NOMO-1 treated with dmso at 0.1 percent for 144 hours (cell line): ENCODE data around the gene SNAPIN.
"Not testable (repeated sequence)": the region's sequence is repeated elsewhere in the genome, so short reads cannot be mapped to it uniquely, and the experiment has no call there.

Experiments
- DNase-seq: peaks from one replicate; lab custom pipeline; 2025; ENCODE audit not compliant: unreplicated experiment; lab: John Stamatoyannopoulos, UW

The SNAPIN gene

DNA sequence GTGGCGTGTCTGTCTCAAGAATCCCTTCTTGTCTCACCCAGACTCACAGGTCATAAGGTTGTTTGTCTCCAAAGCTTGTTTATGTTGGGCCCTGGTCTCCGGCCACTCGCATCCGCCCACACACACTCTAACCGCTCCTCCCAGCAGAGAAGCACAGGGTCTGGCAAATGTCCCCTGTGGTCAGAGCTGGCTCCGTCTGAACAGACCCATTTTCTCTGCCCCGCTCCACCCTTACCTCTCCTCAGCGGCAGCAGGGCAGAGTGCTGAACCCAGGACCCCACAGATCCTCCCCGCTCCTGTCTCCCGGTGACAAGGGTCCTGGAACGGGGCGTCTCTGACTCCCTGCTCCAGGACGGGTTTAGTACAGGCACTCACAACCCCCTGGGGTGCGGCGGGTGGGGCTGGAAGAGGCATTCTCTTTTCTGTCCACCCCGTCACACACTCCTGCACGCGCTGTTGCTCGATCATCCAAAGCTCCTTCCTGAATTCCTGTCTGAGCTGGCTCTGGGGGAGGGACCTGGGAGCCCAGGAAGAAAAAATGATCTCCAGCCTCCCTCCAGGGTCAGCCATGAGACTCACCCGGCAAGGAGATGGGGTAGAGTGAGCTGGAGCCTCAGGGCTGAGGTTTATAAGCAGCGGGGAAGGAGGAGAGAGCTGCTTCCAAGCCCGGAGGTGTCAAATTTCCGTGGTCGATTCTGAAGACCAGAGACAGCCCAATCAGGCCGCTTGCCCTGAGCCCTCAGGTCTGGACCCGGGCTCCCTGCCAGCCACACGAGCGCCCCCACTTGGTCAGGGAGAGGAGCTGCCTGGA lies 31.4 kb upstream of the SNAPIN start, which contains the start of gene S100A13:
S100A13 (minus strand) TSS at position 602 of the 811 bp plus-strand sequence. CDS start 1,033 bp downstream, outside the sequence.
- no peak for DNase-seq

DNA sequence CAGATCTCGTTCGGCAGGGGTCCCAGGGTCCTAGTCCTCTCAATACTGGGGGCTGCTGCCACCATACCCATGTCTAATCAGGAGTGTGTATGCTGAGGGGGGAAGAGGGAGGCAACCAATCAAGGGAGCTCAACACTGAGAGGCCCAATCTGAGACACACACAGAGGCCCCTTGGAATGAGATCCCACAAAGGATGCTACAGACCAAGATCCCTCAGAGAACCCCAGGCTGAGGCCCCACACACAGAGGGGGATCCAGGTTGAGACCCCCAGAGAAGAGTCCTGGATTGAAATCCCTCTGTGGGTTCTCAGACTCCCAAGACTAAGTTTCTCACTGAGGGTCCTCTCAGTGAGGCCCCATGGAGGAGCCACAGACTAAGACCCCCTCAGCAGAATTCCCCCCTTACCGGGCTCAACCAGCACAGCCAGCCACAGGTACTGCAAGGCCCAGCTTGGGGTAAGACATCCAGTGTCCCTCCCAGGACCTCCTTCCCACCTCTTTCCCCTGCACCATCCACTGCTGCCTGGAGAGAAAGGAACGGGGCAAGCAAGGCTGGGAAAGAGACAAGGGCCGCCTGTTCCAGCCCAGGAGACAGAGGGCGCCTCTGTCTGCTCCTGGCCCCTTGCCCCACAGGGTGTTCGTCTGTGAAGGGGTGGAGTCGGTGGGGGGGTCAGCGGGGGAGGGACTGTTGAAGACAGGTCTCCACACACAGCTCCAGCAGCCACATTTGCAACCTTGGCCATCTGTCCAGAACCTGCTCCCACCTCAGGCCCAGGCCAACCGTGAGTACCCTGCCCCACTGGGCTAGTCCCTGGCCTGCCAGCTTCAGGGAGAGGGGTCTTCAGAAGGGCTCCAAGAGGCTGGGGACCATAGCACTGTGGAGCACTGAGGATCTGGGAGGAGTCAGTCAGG lies 30.5 kb upstream of the SNAPIN start, which contains the start of gene S100A1:
S100A1 (plus strand) TSS at position 720 of the 912 bp plus-strand sequence. CDS start 2,088 bp downstream, outside the sequence.
- DNase-seq: no peak

DNA sequence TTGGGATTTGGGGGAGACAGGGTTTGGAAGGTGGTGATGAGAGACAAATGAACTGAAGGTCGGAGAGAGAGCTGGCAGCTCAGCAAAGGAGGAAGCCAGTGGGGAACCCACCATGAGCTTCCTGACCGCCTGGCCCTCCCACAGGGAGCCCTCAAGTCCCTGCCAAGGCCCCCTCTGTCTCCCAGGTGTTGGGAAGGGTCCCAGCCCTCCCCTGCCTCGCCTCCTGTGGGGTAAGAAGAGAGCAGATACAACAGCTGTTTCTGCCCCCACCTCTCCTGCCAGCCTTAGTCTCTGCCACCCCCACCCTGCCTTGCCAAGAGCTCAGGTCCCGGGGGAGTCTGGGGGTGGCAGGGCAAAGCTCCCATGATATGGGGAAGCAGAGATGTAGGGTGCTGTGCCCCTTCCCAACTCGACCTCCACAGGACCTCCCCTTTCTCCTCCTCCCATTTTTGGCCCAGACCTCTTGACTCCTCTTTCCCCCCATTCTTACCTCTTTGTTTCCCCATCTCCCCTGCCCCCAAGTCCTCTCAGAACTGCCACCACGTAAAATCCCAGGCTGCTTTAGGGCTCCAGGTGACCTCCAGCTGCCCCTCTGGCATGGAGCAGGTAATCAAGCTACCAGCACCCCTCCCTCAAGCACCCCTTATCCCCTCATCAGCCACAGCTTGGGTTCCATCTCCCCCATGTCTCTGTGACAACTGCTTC lies 29.7 kb upstream of the SNAPIN start:
- no peak for DNase-seq

DNA sequence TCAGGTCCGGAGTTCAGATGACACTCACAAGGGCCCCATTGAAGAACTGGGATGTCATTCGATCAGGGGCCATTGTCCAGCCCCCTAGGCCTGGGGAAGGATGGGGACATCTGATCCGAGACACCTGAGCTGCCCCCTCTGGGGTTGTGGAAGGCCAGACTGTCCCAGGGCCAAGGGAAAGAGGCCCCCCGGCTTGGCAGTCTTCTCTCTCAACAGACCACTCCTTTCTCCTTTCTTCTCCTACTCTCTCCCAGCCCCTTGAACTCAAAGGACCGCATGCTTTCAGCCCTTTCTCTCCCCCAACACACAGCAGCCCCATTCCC lies 29.2 kb upstream of the SNAPIN start:
- DNase-seq: no peak

DNA sequence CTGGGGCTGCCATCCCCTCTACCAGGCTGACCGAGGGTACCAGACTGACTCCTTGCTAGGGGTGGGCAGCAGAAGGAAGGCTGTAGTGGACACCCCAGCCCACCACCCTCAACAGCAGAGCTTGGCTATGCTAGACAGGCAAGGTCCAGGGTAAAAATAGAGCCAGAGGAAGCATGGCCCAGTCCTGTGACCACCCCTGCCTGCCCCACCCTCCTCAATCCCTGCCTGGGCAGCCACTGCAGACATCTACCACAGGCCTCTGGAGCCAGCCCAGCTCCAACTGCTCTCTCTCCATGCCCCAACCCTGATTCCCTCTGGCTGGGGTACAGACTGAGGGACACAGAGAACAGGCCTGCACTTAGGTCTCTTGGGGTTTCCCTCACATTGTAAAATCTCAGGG lies 28.5 kb upstream of the SNAPIN start:
- no peak for DNase-seq

DNA sequence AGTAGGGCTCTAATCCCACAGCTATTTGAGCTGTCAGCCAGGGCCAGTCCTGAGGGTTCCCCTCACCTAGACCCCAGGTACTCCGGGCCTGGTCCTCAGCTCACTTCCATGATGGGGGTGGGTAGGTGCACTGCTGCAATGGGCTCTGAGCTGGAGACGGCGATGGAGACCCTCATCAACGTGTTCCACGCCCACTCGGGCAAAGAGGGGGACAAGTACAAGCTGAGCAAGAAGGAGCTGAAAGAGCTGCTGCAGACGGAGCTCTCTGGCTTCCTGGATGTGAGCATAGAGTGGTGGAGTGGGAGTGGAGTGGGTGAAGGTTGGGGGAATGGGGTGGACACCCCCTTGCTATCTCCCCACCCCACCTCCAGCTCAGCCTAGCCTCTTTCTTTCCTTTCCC lies 28.1 kb upstream of the SNAPIN start:
- no peak for DNase-seq

DNA sequence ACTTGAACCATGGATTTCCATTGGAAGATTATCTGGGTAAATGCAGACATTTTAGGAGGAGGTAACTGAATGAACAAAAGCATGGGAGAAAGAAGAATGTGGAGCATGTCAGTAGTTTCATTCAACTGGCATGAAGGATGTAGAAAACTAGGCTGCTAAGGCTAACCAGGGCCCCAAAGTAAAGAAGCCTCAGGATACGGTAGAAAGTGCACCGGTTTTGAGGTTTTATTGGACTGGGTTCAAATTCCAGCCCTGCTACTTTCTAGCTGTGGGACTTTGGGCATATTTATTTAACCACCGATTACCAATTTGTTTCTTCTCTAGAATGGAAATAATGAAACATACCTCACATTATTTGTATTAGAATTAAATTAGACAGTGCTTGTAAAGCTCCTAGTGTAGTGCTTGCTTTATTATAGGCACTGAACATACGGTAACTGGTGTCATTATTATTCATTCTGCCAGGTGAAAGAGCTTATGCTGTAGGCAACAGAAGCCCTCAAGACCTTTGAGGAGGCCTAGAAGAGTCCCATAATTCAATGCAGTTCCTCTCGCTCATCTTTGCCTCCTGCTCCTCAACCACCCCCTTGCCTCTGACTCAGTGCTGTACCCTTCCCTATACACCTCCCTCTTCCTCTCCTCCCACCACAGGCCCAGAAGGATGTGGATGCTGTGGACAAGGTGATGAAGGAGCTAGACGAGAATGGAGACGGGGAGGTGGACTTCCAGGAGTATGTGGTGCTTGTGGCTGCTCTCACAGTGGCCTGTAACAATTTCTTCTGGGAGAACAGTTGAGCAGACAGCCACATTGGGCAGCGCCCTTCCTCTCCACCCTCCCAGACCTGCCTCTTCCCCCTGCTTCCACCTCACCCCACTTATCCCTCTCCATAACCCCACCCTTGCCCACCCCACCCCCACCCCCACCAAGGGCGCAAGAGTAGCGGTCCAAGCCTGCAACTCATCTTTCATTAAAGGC lies 27.2 kb upstream of the SNAPIN start:
- no peak for DNase-seq

DNA sequence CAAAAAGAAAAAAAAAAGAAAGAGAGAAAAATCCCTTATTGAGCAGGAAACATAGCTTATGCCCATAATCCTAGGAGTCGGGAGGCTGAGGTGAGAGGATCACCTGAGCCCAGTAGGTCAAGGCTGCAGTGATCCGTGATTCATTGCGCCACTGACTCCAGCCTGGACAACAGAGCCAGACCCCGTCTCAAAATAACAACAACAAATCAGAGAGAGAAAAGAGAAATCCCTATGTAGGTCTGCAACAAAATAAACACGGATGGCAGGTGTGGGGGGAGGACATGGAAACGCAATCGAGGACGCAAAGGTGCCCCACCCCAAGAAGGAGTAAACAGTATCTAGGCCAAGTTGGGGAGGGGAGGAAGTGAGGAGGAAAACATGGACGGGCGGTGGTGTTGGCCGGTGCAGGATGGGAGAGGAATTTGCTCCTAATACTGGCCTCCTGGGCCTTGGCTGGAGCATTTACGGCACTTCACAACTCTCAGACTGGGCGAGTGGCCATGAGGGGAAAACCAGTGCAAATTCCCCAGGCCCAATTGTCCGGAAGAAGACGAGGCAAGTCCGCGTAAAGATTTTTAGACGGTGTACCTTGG lies 25.2 kb upstream of the SNAPIN start:
- DNase-seq: no peak

DNA sequence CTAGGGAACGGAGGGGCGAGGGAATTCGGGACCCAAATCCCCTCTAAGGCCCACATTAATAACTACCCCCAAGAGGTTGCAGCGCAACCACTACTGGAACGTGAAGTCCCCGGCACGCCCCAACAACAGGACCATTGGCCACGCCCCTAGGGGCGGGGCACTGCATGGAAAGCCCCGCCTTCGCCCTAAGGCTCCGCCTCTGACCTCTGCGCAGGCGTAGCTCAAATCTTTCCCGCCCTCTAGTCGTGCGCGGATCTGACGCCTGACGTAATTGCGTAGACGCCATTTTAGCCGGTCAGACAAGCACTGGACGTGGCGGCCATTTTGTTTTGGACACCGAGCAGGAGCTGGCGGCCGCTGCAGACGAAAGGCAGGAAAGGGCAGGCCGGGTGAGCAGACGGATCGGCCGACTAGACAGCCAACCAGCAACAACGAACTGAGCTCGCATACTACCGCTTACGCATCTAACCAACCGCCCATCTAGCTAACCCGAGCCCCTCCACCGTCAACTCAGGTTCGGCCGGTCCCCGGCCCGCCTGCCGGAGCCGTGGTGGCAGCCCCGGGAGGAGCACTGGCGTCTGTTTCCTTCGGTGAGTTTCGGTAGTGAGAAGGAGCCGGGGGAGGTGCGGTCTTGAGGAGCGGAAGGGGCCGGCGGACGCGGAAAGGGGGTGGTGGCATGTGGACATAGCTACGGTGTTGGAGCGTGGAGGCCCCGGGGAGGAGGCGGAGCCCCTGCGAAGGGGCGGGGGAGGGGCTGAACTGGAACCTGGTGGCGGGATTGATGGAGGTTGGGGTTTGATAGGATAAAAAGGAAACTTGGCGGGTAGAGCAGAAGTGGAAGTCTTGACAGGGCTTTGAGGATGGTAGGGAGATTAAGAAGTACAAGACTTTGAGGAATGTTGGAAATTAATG lies 24.5 kb upstream of the SNAPIN start, which contains the start of gene CHTOP:
CHTOP (plus strand) TSS at position 313 of the 912 bp plus-strand sequence. CDS start 2,523 bp downstream, outside the sequence.
- peak; percentile 96 for DNase-seq

DNA sequence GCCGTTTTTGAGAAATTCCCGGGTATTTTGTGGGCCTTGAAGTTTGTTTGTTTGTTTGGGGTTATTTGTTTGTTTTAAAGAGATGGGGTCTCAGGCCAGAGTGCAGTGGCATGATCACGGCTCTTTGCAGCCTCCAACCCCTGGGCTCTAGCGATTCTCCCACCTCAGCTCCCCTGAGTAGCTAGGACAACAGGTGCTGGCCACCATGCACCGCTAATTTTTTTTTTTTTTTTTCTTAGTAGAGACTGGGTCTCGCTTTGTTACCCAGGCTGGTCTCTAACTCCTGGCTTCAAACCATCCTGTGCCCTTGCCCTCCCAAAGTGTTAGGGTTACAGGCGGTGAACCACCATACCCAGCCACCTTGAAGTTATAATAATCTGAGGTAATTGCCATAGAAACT lies 22.6 kb upstream of the SNAPIN start:
- DNase-seq: no peak

DNA sequence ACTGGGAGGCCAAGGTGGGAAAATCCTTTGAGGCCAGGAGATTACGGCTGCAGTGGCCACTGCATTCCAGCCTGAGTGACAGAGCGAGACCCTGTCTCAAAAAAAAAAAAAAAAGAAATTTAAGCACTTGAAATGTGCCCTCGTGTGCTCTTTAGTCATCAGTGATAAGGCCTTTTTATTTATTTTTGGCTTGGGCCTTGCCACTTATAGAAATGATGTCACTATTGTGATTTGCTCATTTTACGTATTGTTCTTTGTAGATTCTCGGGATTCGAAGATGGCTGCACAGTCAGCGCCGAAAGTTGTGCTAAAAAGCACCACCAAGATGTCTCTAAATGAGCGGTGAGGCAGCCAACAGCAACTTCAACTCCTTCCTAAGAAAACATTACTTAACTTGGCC lies 22.2 kb upstream of the SNAPIN start:
- DNase-seq: no peak

DNA sequence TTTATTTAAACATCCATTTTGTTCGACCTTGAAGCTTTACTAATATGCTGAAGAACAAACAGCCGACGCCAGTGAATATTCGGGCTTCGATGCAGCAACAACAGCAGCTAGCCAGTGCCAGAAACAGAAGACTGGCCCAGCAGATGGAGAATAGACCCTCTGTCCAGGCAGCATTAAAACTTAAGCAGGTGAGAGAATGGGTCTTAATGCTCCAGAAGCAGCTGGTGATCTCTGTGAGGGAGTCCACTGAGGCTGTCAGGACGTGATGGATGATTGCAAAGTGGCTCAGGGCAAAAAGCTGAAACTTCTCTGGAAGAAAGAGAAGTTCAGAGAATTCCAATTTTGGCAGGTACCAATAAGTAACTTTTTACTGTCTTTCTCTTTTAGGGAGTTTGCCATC lies 20.2 kb upstream of the SNAPIN start:
- DNase-seq: no peak

DNA sequence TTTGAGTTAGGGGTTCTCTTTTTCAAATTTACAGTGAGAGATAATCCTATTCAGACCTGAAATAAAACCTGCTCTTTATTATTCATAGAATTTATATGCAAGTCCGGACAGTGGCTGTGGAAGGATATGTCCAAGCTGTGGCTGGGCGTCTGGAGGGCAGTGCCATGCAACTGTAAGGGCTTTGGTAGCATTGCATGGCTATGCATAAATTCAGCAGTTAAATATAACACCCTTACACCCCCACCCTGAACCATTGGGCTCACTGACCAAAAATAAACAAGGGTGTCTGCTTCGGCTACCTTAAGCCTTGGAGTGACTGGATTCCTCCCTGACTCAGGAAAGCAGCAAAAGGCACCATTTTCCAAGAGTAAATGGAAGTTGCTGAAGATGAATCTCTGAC lies 19.2 kb upstream of the SNAPIN start:
- DNase-seq: no peak

DNA sequence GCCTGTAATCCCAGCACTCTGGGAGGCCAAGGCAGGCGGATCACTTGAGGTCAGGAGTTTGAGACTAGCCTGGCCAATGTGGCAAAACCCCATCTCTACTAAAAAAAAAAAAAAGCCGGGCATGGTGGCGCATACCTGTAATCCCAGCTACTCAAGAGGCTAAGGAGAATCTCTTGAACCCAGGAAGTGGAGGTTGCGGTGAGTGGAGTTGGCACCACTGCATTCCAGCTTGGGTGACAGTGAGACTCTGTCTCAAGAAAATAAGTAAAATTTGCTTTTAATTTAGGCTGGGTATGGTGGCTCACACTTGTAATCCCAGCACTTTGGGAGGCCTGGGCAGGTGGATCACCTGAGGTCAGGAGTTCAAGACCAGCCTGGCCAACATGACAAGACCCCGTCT lies 18.3 kb upstream of the SNAPIN start:
- not testable (repeated sequence) for DNase-seq

DNA sequence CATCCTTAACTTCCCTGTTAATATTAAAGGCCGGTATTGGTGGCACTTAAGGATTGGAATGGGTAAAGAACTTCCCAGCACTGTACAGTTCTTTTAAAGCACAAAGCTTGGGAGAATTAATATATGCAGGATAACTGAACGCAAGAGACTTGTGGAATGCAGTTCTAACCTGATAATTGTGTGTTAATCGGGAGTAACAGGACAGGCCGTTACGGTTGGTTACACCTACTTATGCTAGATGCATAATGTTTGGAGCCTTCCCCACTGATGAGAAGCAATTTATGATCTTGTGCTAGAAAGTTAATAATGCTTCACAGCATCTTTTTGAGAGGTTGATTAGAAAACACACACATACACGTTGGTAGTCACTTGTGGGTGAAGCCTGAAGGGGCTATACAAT lies 17.6 kb upstream of the SNAPIN start:
- no peak for DNase-seq

DNA sequence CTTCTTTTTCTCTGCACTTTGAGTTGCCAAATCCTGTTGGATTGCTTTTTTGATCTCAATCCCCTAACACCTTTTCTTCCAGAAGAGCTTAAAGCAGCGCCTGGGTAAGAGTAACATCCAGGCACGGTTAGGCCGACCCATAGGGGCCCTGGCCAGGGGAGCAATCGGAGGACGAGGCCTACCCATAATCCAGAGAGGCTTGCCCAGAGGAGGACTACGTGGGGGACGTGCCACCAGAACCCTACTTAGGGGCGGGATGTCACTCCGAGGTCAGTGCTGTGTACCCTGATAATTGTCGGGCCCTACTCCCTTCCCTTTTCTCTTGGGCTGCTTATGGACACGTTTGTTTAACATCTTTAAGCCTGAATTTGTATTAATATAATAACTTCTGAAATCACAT lies 16.3 kb upstream of the SNAPIN start:
- no peak for DNase-seq

DNA sequence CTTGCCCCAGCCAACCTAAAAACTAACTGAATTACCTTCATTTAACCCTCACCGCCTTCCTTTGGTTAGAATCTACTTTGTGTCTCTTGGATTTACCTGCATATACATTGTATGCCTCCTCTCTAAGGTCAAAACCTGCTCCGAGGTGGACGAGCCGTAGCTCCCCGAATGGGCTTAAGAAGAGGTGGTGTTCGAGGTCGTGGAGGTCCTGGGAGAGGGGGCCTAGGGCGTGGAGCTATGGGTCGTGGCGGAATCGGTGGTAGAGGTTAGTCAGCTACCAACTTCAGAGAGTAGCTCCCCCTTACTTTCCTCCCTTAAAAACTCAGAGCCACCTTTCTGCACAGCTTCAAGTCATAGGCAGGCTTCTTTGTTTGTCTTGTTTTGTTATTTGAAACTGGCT lies 15.4 kb upstream of the SNAPIN start:
- DNase-seq: no peak

DNA sequence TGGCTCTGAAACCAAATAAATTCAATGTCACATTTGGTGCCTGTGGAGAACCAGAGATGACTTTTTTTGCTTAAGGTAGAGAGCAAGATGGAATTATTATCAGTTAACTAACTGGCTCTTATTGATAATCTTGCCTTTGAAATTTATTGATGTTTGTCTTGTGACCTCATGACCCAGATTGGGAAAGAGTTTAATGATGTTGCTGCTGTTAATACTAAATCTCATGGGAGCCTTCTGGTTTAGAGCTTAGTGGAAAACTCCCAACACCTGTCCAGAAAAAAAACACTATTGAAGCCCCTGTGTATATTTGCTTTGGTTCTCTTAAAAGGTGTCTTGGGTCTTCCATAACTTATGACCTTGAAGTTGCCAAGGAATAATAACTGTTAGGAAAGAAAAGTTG lies 14.7 kb upstream of the SNAPIN start:
- DNase-seq: no peak
